Epithelial cell of esophagus (primary cell): ENCODE measurements around the gene KCNG2.

Experiments
- DNase-seq: peaks from one replicate; pipeline ENCODE4 v3.0.0; 2010; ENCODE audit warnings: low read depth
- H3K4me3 ChIP-seq: 2 replicates; pipeline ENCODE4 v1.5.1; 2011; ENCODE audit warnings: mild to moderate bottlenecking, low read length, control low read depth
- TF ChIP-seq, protein P1 (sequence below): IDR thresholded peaks from 2 replicates; pipeline ENCODE4 v1.5.1; 2011; ENCODE audit warnings: low read depth, mild to moderate bottlenecking, low read length, control low read depth, inconsistent platforms; ENCODE audit not compliant: insufficient read depth; ENCODE audit errors: missing control alignments

KCNG2 gene

DNA sequence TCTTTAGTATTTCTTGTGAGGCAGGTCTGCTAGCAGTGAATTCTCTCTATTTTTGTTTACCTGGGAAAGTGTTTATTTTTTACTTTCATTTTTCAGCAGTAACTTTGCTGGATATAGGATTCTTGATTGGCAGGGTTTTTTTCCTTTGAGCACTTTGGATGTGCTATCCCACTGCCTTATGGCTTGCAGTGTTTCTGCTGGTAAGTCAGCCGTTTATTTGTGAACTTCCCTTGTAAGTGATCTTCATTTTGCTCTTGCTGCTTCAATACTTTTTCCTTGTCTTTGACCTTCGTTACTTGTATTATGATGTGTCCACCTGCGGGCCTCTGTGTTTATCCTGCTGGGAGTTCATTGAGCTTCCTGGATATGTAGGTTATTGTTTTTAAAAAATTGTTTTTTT lies 99.0 kb downstream of the KCNG2 start:
- DNase-seq, result no peak
- TF ChIP-seq, protein P1, sequence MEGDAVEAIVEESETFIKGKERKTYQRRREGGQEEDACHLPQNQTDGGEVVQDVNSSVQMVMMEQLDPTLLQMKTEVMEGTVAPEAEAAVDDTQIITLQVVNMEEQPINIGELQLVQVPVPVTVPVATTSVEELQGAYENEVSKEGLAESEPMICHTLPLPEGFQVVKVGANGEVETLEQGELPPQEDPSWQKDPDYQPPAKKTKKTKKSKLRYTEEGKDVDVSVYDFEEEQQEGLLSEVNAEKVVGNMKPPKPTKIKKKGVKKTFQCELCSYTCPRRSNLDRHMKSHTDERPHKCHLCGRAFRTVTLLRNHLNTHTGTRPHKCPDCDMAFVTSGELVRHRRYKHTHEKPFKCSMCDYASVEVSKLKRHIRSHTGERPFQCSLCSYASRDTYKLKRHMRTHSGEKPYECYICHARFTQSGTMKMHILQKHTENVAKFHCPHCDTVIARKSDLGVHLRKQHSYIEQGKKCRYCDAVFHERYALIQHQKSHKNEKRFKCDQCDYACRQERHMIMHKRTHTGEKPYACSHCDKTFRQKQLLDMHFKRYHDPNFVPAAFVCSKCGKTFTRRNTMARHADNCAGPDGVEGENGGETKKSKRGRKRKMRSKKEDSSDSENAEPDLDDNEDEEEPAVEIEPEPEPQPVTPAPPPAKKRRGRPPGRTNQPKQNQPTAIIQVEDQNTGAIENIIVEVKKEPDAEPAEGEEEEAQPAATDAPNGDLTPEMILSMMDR, result no peak

GRCh38 chr18:79897940-79898625 lies 100.3 kb downstream of the KCNG2 start:
- DNase-seq, result no peak
- H3K4me3 ChIP-seq, result no peak overlapping the region
- TF ChIP-seq, protein P1, result no peak

More for the DNA sequence above, 99.0 kb downstream of the KCNG2 start:
- no peak overlapping the region for H3K4me3 ChIP-seq

GRCh38 chr18:79898952-79899608 lies 101.3 kb downstream of the KCNG2 start:
- DNase-seq, result no peak
- H3K4me3 ChIP-seq, result no peak overlapping the region
- TF ChIP-seq, protein P1, result no peak

DNA sequence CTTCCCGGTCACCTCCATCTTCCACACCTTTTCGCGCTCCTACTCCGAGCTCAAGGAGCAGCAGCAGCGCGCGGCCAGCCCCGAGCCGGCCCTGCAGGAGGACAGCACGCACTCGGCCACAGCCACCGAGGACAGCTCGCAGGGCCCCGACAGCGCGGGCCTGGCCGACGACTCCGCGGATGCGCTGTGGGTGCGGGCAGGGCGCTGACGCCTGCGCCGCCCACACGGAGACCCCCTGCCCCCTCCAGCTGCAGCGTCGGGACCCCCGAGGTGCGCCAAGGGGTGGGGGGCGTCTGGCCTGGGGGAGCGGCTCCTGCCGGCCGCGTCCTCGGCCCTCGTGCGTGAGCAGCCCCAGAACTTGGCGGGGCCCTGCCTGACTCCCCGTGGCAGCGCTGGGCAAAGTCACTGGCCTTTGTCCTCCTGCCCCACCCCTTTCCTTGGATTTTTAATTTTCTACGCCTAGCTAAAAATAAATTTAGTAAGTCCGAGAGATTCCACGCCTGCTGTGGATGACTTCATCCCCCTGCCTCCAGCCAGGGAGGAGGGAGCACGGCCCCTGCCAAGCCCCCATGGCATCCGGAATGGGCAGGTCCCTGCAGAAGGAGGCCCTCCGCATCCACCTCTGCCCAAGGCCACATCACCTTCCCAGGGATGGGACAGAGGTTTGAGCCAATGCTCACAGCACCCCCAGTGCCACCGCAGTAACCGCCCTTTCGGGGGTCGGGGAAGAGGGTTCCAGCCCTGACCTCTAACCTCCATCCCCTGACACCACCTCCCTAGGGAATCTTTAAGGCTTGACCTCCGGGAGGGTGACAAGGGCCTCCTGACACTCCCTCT lies 102.1 kb downstream of the KCNG2 start:
- DNase-seq, result no peak
- TF ChIP-seq, protein P1, result no peak

DNA sequence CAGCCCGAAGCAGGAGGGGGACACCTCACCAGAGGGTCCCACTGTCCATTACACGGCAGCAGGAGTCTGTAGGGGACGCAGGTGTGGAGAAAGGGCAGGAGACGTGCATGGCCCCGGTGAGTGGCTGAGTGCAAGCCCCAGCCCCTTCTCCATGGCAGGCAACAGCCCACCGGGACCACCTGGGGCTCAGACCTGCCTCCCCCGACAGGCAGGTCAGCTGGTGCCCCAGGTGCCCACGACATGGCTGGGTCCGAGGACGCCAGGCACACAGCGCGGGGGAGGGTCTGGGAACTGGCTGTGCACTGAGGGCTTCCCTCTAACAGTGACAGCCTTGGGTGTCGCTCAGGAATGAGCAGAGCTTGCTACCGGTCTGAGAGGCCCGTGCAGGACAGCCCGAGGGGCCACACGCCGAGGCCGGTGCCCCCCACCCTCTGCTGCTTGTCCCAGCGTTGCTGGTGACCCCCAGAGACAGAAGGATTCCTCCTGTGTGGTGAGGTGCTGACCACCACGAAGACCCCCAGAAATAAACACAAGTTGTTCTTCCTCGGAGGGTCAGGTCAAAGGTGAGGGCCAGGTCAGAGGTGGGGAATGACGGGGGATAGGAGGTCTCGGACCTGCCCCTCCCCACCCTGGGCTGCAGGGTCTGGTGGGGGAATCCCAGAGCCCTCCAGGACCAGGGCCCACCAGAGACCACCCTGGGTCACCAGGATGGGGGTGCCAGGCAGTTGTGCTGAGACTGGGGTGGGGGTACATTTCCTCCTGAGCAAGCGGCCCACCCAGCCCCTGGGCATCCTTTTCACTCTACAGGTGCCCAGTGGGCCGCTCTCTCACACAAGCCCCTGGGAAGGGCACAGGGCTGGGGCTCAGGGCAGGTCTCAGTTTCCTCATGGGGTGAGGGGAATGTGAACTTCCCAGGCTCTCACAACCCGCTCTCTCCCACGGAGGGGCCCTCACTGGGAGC lies 103.2 kb downstream of the KCNG2 start:
- TF ChIP-seq, protein P1, result no peak
- DNase-seq, result no peak

More for the DNA sequence above, 102.1 kb downstream of the KCNG2 start:
- no peak overlapping the region for H3K4me3 ChIP-seq

DNA sequence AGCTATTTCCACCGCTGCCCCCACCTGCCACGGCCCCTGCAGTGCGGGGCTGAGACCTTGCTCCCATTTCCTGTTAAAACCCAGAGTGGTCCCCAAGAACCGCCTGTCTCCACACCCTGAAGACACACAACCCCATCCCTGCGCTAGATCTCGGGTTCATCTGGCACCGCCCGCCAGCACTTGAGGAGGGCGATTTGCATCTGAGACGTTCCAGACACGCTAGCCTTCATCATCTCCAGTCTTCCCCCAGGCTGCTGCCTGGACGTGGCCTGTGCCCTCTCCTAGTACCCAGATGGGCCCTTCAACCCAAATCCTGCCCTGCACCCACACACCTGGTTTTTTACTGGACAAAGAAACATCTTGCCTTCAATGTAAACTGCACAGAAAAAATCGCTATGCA lies 103.9 kb downstream of the KCNG2 start:
- no peak overlapping the region for H3K4me3 ChIP-seq
- DNase-seq, result no peak
- TF ChIP-seq, protein P1, result no peak

More for the DNA sequence above, 103.2 kb downstream of the KCNG2 start:
- no peak overlapping the region for H3K4me3 ChIP-seq
